GM11168 (cell line): ENCODE results near the gene CCDC88C.
"Not testable (repeated sequence)": the region's sequence is repeated elsewhere in the genome, so short reads cannot be mapped to it uniquely, and the experiment has no call there.

ENCODE experiments used
- in situ Hi-C: fragments of 300-500 bp; cut with MboI; formaldehyde crosslinking; loops from one replicate; pipeline ENCODE4 v1.12.0; 2022; ENCODE audit warnings: low sequenced_read_pairs; ENCODE audit not compliant: unreplicated experiment

Gene CCDC88C

GRCh38 chr14:91263329-91263728 lies 154.3 kb downstream of the CCDC88C start:
- in situ Hi-C loops = no loop called here

GRCh38 chr14:91261986-91262549 lies 155.6 kb downstream of the CCDC88C start:
- in situ Hi-C loops = no loop called here

- in situ Hi-C loops = no loop called here
Observed at GRCh38 chr14:91261115-91261514, 156.5 kb downstream of the CCDC88C start.

- in situ Hi-C loops = no loop called here
Observed at GRCh38 chr14:91258876-91259275, 158.7 kb downstream of the CCDC88C start.

GRCh38 chr14:91258011-91258618 lies 159.5 kb downstream of the CCDC88C start:
- in situ Hi-C loops = no loop called here

- in situ Hi-C loops = no loop called here
Observed at GRCh38 chr14:91257328-91258010, 160.2 kb downstream of the CCDC88C start.

GRCh38 chr14:91256661-91257060 lies 161.0 kb downstream of the CCDC88C start:
- in situ Hi-C loops = no loop called here

- in situ Hi-C loops = no loop called here
Observed at GRCh38 chr14:91255026-91255695, 162.5 kb downstream of the CCDC88C start.

- in situ Hi-C loops = no loop called here
Observed at GRCh38 chr14:91254461-91254860, 163.2 kb downstream of the CCDC88C start.

GRCh38 chr14:91253795-91254323 lies 163.8 kb downstream of the CCDC88C start:
- in situ Hi-C loops = no loop called here

- in situ Hi-C loops = no loop called here
Observed at GRCh38 chr14:91252871-91253794, 164.5 kb downstream of the CCDC88C start.

- in situ Hi-C loops = no loop called here
Observed at GRCh38 chr14:91250912-91251311, 166.7 kb downstream of the CCDC88C start.

- in situ Hi-C loops = no loop called here
Observed at GRCh38 chr14:91249841-91250616, 167.6 kb downstream of the CCDC88C start.

- in situ Hi-C loops = no loop called here
Observed at GRCh38 chr14:91246051-91246852, 171.4 kb downstream of the CCDC88C start.

GRCh38 chr14:91245616-91246015 lies 172.0 kb downstream of the CCDC88C start:
- in situ Hi-C loops = not testable (repeated sequence)

GRCh38 chr14:91245029-91245428 lies 172.6 kb downstream of the CCDC88C start:
- in situ Hi-C loops = no loop called here

- in situ Hi-C loops = no loop called here
Observed at GRCh38 chr14:91244501-91244901, 173.1 kb downstream of the CCDC88C start, which contains the start of gene GPR68. TSS of gene GPR68 (minus strand) at chr14:91244704. CDS start at chr14:91235050, 9,654 bp downstream.

GRCh38 chr14:91243074-91243471 lies 174.5 kb downstream of the CCDC88C start:
- in situ Hi-C loops = no loop called here
